GM23338 (cell line): ENCODE data around the gene REM2. TPM values are rescaled to one million over a fixed set of nuclear protein-coding genes. Genes with fewer than 3 reads are reported as not detected.

Experiments
- ATAC-seq: fragments of 200-7000 bp; cut with Tn5 transposase; 3 replicates; pipeline ENCODE4 v1.9.1; 2020
- DNase-seq: peaks from one replicate; pipeline ENCODE4 v3.0.0-alpha.2; 2015; ENCODE audit warnings: low spot score
- H2AFZ ChIP-seq: fragments of 200-600 bp; sonication (generic); 2 replicates; pipeline ENCODE4 v1.8.0; 2016; ENCODE audit warnings: antibody characterized with exemption, mild to moderate bottlenecking, moderate library complexity
- H3F3A ChIP-seq: fragments of 200-600 bp; sonication (generic); replicated peaks from 2 replicates; pipeline ENCODE4 v1.8.0; 2017; ENCODE audit warnings: antibody characterized with exemption, mixed run types, low read depth
- H3K27ac ChIP-seq: fragments of 200-600 bp; sonication (generic); 2 replicates; pipeline ENCODE4 v1.6.1; 2016; ENCODE audit warnings: low read depth
- H3K27me3 ChIP-seq: fragments of 200-600 bp; sonication (generic); 2 replicates; pipeline ENCODE4 v1.8.0; 2016; ENCODE audit warnings: mild to moderate bottlenecking, mixed run types, moderate library complexity; ENCODE audit not compliant: insufficient read depth
- H3K36me3 ChIP-seq: fragments of 200-600 bp; sonication (generic); 2 replicates; pipeline ENCODE4 v1.8.0; 2016; ENCODE audit warnings: mild to moderate bottlenecking; ENCODE audit not compliant: insufficient read depth
- H3K4me1 ChIP-seq: fragments of 200-600 bp; sonication (generic); 2 replicates; pipeline ENCODE4 v1.8.0; 2016; ENCODE audit warnings: mild to moderate bottlenecking, moderate library complexity; ENCODE audit not compliant: insufficient read depth
- H3K4me2 ChIP-seq: fragments of 200-600 bp; sonication (generic); 2 replicates; pipeline ENCODE4 v1.7.1; 2017; ENCODE audit warnings: mixed run types
- H3K4me3 ChIP-seq: fragments of 200-600 bp; sonication (generic); 2 replicates; pipeline ENCODE4 v1.6.1; 2016; ENCODE audit warnings: mixed run types
- H3K79me2 ChIP-seq: fragments of 200-600 bp; sonication (generic); replicated peaks from 2 replicates; pipeline ENCODE4 v1.8.0; 2017; ENCODE audit warnings: mild to moderate bottlenecking; ENCODE audit not compliant: insufficient read depth
- H3K9me2 ChIP-seq: fragments of 200-600 bp; sonication (generic); 2 replicates; pipeline ENCODE4 v1.8.0; 2017; ENCODE audit not compliant: insufficient read depth
- H4K20me1 ChIP-seq: fragments of 200-600 bp; sonication (generic); replicated peaks from 2 replicates; pipeline ENCODE4 v1.8.0; 2017; ENCODE audit warnings: mild to moderate bottlenecking; ENCODE audit not compliant: insufficient read depth
- H3K27ac Mint-ChIP-seq: 2 replicates; pipeline ENCODE4 v1.8.0; 2020; ENCODE audit warnings: inconsistent platforms, mild to moderate bottlenecking, moderate library complexity, mixed read lengths
- H3K27me3 Mint-ChIP-seq: 3 replicates; pipeline ENCODE4 v1.8.0; 2022; ENCODE audit warnings: low read depth, mild to moderate bottlenecking, moderate library complexity, mixed read lengths, inconsistent platforms; ENCODE audit not compliant: insufficient read depth, poor library complexity
- H3K36me3 Mint-ChIP-seq: 3 replicates; pipeline ENCODE4 v1.8.0; 2021; ENCODE audit warnings: low read depth, mild to moderate bottlenecking, inconsistent platforms, moderate library complexity, mixed read lengths
- H3K4me1 Mint-ChIP-seq: 3 replicates; pipeline ENCODE4 v1.8.0; 2020; ENCODE audit warnings: mild to moderate bottlenecking, inconsistent platforms, mixed read lengths
- H3K4me3 Mint-ChIP-seq: 3 replicates; pipeline ENCODE4 v1.8.0; 2021; ENCODE audit warnings: moderate library complexity, mild to moderate bottlenecking, inconsistent platforms, mixed read lengths
- H3K9me3 Mint-ChIP-seq: 3 replicates; pipeline ENCODE4 v1.8.0; 2020; ENCODE audit warnings: moderate library complexity, mild to moderate bottlenecking, inconsistent platforms, mixed read lengths
- CREB1 ChIP-seq: fragments of 250-450 bp; sonication (Bioruptor Pico); IDR thresholded peaks from 2 replicates; pipeline ENCODE4 v1.5.0; 2020; ENCODE audit warnings: low read depth, mild to moderate bottlenecking, moderate library complexity
- EZH2 ChIP-seq: fragments of 200-600 bp; sonication (generic); IDR thresholded peaks from one replicate; pipeline ENCODE4 v1.8.0; 2017; ENCODE audit warnings: antibody characterized with exemption, mild to moderate bottlenecking, low read depth; ENCODE audit not compliant: unreplicated experiment
- EZH2phosphoT487 ChIP-seq: fragments of 200-600 bp; sonication (generic); IDR thresholded peaks from one replicate; pipeline ENCODE4 v1.8.1; 2018; ENCODE audit warnings: antibody characterized with exemption; ENCODE audit not compliant: unreplicated experiment
- JUNB ChIP-seq: IDR thresholded peaks from one replicate; pipeline ENCODE4 v1.6.1; 2016; ENCODE audit warnings: antibody characterized with exemption; ENCODE audit not compliant: unreplicated experiment
- ZNF114 ChIP-seq: fragments of 250-450 bp; sonication (Bioruptor Pico); IDR thresholded peaks from 2 replicates; pipeline ENCODE4 v1.5.0; 2020; ENCODE audit warnings: mild to moderate bottlenecking, moderate library complexity
- ZNF331 ChIP-seq: fragments of 250-450 bp; sonication (Bioruptor Pico); IDR thresholded peaks from 2 replicates; pipeline ENCODE4 v1.5.0; 2020; ENCODE audit warnings: low read depth, mild to moderate bottlenecking, moderate library complexity
- ZNF462 ChIP-seq: fragments of 250-450 bp; sonication (Bioruptor Pico); IDR thresholded peaks from 2 replicates; pipeline ENCODE4 v1.5.0; 2020; ENCODE audit warnings: mild to moderate bottlenecking, moderate library complexity
- polyA plus RNA-seq: library from polyadenylated mRNA; unstranded; fragments of >200 nt; fragmentation: Nextera tagmentation; extraction: Ambion mirVana; gene quantifications from 2 replicates; pipeline ENCODE4 v1.2.1, GENCODE V29; 2016
- total RNA-seq: library from RNA; depleted of rRNA; stranded (reverse); fragments of >200 nt; shearing (Covaris generic); gene quantifications from 2 replicates; pipeline ENCODE4 v1.2.3, GENCODE V29; 2014

REM2 gene
- total and polyA plus RNA-seq, 2 experiments from 2014 or later, result 0.31 to 2.9 TPM

- TF ChIP-seq ZNF114 (CRISPR knock-in tag) (no peak), JUNB (no peak), EZH2phosphoT487 (no peak), EZH2 (no peak), ZNF331 (CRISPR knock-in tag) (no peak), ZNF462 (CRISPR knock-in tag) (no peak), CREB1 (CRISPR knock-in tag) (no peak)
Measured at GRCh38 chr14:22922294-22922693, 39.3 kb downstream of the REM2 start (continued).

DNA sequence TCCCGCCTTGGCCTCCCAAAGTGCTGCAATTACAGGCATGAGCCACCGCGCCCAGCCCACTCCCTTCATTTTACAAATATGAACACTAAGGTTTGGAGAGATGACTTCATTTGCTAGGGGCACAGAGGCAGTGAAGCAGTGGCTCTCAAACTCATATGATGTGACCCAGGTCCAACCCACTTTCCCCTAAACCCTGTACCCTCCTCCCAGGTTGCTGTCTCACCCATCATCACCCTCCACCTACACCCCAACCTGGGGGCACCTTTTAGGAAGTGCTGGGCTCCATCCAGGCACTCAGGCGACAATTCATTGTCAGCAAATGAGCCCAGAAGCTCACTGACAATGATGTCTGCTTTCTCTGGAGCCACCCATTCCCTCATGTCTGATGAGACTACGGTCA is 40.7 kb downstream of the REM2 start:
- Mint-ChIP-seq H3K27ac (no peak overlapping the region), H3K27me3 (peaks cover 7% of the 10 kb centered on the region), H3K36me3 (peaks cover 75% of the 10 kb centered on the region), H3K9me3 (no peaks in the 10 kb centered on the region; the same call in 2 of the 3 replicates), H3K4me1 (peaks cover 12% of the 10 kb centered on the region; the same call in 2 of the 3 replicates), H3K4me3 (no peak overlapping the region)
- no peak for ATAC-seq
- no peak for DNase-seq
- H3K79me2 ChIP-seq, result peaks cover 21% of the 10 kb centered on the region
- H3K27me3 ChIP-seq, result no peaks in the 10 kb centered on the region
- peaks cover 3% of the 10 kb centered on the region; the same call in 1 of the 2 replicates for H4K20me1 ChIP-seq
- peaks cover 15% of the 10 kb centered on the region for H3K4me1 ChIP-seq
- no peak overlapping the region for H2AFZ ChIP-seq
- no peak overlapping the region for H3K4me3 ChIP-seq
- H3K36me3 ChIP-seq, result peaks cover 63% of the 10 kb centered on the region
- H3K9me2 ChIP-seq, result no peaks in the 10 kb centered on the region
- no peak overlapping the region for H3K27ac ChIP-seq
- H3K4me2 ChIP-seq, result no peak overlapping the region
- peaks cover 22% of the 10 kb centered on the region for H3F3A ChIP-seq
- no peak for TF ChIP-seq ZNF114 (CRISPR knock-in tag)
- no peak for TF ChIP-seq ZNF462 (CRISPR knock-in tag)
- TF ChIP-seq ZNF331 (CRISPR knock-in tag), result no peak
